COLO829 (cell line): ENCODE data around the gene TRIM36.

ENCODE experiments used
- DNase-seq: peaks from one replicate; pipeline ENCODE4 v3.0.0; 2012; ENCODE audit warnings: low spot score

The TRIM36 gene

DNA sequence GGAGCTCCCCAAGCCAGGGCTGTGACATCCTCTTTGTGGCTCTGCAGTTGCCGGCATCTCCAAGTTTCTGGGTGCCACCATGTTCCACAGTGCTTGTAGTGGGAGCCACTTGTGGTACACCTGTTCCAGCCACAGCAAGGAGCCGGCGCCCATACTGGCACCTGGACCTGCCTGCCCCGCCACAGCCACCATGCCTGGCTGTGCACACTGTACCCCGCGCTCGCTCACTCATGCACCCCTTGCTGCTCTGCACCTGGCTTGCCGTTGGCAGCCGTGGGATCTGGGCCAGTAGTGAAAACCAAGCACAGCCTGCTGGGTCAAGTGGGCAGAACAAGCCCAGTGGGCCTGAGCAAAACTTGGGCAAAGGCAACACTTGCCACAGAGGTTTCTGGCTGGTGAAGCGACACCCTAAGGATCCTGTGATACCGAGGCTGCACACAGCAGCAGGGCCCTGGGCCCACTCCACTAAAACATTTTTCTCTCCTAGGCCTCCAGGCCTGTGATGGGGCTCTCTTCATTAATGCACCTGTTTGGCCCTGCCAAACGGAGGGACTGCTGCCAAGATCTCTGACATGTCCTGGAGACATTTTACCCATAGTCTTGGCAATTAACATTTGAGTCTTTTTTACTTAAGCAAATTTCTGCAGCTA is 2.8 kb downstream of the TRIM36 start:
- no peak for DNase-seq

- DNase-seq = no peak
Observed at GRCh38 chr5:115165790-115166189, 3.9 kb downstream of the TRIM36 start.

DNA sequence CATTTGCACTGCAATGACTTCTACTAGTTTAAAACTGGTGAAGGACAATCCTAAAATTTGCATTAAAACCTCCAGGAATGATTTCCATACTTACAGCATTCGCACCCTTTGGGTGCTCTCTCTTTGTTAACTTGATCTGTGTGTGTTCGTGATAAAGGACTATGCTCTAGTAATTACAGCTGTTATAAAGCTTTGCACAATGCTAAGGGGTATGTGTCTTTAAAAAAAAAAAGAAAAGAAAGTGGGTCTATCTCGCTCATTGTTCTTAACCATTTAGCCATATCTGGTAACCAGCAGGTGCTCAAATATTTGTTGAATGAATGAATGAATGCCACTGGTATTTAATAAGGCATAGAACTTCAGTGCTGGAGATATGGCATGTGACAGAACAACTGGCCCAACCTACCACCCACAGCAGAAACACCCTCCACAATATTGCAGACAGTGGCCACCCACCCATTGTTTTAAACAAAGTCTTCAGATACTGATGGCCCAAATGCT is 8.7 kb downstream of the TRIM36 start:
- DNase-seq = no peak

GRCh38 chr5:115151208-115151805 is 18.4 kb downstream of the TRIM36 start:
- no peak for DNase-seq

DNA sequence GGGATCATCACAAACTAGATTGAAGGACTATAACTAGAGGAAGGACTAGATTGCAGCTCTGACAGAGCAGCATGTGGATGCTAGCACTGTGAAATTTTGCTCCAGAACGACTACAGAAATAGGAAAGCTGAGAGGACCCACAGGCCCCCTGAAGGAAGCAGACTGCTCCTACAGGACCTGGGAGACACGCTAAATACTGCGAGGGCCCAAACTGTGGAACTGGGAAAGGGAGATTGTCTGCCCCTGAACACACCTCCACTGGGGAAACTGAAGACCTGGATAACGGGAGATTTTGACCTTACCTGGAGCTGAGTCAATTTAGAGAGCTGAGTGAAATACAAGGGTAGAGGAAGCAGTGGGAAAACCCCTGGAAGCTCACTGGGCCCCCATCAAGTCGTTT is 19.2 kb downstream of the TRIM36 start:
- no peak for DNase-seq

DNA sequence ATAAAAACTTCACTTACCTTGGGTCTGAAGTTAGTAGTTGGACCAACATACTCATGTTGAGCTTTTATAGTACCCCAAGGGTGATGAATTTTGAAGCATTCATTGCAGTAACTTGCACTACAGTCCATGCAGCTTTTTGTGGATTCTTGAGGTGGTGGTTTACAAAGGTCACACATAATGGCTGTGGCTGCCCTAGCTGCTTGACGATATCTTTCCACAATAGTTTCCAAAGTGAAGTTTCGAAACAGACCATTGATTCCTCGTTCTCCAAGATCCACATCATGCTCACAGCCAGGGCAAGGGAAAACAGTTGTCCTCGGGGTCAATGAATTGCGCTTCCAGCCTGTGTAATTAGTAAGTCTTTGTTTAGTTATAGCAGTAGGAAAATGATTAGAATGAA is 22.7 kb downstream of the TRIM36 start:
- no peak for DNase-seq

DNA sequence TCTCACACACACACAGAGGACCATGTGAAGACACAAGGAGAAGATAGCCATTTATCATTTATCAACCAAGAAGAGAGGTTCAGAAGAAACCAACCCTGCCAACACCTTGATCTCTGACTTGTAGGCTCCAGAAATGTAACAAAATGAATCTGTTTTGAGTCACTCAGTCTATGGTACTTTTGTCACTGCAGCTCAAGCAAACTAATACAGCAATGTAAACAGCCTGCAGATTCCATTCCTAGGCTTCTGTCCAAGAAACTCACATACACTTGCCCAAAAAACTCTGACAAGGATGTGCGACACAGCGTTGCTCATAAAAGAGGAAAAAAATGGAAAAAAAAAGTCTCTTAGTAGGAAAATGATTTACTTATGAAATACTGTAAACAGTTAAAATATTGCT is 33.4 kb downstream of the TRIM36 start:
- no peak for DNase-seq

DNA sequence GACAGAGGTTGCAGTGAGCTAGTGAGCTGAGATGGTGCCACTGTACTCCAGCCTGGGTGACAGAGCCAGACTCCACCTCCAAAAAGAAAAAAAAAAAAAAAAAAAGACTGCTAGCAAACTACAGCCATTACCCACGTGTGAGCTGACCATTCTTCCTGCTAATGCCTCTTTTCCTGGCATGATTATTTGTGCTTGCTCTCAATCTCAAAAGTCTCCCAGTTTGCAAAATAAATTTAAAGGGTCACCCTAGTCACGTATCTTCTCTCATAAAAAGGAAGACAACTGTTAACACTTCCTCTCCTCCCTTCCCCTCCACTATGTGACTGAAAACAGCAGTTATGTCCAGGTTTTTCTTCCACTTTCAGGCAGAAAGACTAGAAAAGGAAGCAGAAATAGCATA is 37.2 kb downstream of the TRIM36 start:
- no peak for DNase-seq

DNA sequence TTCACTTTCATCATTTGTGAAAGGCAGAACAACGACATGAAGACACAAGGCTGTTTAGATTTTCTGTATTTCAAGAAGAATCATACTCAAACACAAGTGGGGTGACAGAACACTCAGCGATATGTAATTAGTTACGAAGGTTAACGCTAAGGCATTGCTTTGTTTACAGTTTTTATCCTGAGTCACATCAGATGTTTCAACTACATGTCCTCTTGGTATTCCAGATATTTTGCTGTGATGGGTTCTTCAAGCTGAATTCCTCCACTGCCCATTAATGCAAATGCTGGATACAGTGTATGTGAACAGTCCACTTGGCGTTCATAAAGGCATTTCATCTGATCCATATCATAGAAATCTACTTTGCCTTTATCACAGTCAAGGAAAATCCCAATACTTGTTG is 43.4 kb downstream of the TRIM36 start:
- no peak for DNase-seq

DNA sequence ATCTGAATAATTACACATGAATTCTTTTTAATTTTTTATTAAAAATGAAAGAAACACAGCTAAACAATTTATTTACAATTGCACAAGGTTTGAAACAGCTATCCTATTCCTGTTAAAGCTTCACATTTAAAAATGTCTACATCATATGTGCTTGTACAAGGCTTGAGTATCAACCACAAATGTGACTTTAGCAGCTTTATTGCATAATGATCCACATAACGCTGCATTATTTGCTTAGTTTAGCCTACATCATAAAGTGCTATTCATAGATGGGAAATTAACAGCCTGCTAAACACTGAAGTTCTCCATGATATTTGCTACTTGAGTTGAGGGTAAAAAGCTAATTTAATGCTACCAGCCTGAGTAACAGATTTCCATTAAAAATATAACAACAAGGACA is 45.0 kb downstream of the TRIM36 start:
- DNase-seq = no peak

- no peak for DNase-seq
Observed at GRCh38 chr5:115116001-115116400, 53.7 kb downstream of the TRIM36 start.

GRCh38 chr5:115109840-115110239 is 59.9 kb downstream of the TRIM36 start:
- DNase-seq = no peak

DNA sequence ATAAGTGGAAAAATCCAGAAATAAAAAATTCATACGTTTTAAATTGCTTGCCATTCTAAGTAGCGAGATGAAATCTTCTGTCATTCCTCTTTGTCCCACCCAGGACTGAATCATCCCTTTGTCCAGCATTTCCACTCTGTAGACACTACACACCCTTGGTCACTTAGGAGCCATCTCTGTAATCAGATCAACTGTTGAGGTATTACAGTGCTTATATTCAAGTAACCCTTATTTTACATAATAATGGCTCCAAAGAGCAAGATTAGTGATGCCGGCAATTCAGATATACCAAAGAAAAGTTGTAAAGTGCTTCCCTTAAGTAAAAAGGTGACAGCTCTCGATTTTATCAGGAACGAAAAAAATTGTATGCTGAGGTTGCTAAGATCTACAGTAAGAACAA is 60.4 kb downstream of the TRIM36 start:
- DNase-seq = no peak

DNA sequence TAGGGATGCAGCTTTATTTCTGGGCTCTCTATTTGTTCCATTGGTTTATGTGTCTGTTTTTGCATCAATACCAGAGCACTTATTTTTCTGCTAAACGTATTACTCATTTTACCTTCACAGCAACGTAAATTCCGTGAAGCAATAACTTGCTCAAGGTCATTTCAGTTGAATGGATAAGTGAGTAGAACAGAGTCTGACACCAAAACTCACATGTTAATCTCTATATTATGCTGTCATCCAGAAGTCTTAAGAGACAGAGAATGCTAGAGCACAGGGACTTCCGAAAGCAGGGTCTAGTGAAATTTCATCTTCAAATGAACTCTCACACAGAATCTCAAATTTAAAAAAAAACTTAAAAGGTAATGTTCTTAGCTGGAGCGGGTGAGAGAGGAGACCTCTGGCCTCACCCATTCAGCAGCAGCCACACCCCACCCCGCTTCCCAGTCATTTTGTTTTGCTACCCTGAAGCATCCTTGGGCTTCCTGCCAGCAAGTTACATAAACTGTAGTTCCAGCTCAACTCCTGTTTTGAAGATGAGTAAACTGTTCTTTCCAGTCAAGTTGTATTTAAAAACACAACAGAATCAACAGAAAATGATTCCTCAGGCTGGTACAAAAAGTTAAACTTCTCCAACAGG is 69.3 kb downstream of the TRIM36 start:
- DNase-seq = no peak

GRCh38 chr5:115098041-115098702 is 71.5 kb downstream of the TRIM36 start:
- peak; percentile 42 for DNase-seq

GRCh38 chr5:115097236-115097635 is 72.5 kb downstream of the TRIM36 start:
- DNase-seq = no peak

DNA sequence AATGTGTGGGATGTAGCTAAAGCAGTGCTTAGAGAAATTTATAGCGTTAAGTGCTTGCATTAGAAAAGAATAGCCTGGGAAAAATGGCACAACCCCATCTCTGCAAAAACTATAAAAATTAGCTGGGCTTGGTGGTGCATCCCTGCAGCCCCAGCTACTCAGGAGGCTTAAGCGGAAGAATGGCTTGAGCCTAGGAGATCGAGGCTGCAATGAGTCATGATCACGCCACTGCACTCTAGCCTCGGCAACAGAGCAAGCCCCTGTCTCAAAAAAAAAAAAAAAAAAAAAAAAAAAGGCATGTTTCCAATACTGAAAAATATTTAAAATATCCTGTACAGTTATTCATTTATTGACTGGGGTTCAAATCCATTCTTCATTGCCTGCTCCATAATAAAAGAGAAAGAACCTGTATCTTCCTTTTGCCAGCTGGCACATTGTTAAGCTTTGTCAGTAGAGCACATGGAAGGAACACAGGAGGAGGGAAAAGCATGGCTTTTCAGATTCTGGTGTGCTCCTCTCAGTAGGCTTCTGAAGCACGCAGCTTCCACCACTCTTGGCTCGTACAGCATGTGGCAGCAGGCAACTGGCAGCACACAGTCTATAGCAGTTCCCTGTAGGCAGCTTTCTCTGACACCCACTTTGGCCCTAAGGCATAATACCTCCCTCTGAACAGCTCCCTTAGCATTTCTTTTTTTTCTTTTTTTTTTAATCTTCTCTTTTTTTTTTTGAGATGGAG is 73.5 kb downstream of the TRIM36 start:
- peak; percentile 53 for DNase-seq

- DNase-seq = peak; percentile 89
Observed at GRCh38 chr5:115087951-115088350, 81.8 kb downstream of the TRIM36 start.

DNA sequence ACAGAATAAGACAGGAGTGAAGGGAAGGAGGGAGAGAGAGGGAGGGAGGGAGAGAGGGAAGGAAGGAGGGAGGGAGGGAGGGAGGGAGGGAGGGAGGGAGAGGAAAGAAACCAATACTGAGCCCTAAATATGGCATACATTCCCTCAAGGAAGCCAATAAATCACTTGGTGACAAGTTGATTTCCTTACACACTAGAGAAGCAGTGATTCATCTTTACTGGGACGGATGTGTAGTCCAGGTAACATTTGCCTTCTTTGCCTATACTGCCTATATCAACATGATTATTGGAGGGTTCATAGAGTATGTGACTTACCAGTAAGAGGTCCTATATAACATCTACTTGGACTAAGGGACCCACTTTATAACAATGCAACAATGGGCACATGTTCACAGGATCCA is 83.2 kb downstream of the TRIM36 start:
- no peak for DNase-seq

GRCh38 chr5:115084246-115084793 is 85.4 kb downstream of the TRIM36 start:
- DNase-seq = no peak

GRCh38 chr5:115079924-115080623 is 89.6 kb downstream of the TRIM36 start:
- DNase-seq = no peak
